HL-60/S4 (cell line): Measurements from ENCODE around the gene BAMBI.

ENCODE experiments used
- in situ Hi-C: fragments of 300-500 bp; cut with MboI; formaldehyde crosslinking; loops from 2 replicates; pipeline ENCODE4 v1.14.3; 2022; ENCODE audit warnings: low sequenced_read_pairs

Gene BAMBI

DNA sequence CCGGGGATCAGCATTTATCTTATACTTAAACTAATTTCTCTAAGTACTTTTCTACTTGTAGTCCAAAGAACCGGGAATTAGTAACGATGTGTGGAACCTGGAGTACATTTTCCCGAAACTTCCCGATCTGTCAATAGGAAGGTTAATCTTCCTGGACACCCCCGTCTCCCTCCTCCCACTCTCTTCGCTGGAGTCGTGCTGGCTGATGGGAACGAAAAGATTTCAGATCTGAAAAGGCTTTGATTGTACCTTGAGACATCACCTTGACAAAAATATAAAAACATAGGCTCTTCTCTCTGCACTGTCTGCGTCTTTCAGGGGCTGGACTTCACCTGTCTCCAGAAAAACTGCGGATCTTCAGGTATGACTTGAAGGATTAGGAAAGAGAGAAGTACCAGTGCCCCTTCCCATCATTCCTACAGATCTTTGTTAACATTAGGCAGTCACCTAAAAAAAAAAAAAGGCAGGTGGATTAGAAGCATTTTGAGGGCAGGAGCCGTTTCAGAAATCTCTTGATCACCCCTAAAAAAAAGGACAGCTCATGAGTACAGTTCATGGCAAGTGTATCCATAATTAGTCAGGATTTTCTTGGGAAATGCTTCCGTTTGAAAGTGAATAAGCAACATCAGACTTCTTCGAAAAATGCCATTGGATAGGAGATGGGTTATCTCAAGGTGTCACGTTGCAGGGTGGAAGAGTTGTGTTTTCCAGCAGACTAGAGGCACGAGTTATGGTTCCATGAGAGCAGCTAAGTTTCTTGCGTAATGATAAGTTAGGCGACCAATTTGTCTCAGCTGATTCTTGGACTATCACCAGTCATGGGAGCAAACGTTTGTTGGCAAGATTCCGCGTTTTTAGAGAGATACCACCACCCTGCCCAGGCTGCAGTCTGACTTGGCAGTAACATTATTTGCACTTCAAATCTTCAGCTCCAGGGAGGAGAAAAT is 7.8 kb upstream of the BAMBI start:
- in situ Hi-C loops = loop anchor here (5.0 to 25.0 kb wide), 2 partner anchors 318 to 643 kb away; no protein-coding TSS in a partner anchor

DNA sequence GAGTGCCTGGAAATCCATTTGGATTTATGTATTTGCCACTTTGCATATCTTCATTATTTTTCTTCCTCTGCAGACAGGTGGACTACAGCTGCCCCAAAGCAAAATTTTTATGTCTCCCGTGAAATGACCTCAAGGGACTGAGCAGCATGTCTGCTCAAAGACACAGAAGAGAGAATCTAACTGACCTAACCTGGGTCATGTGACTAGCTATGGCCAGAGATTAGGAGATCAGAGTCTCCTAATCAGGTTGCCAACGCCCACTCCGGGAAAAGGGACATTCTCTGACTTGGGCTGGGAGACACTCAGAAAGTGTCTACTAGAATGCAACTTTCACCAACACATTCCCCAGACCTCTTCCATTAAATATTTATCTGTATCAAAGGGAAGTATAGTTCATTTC is 2.5 kb upstream of the BAMBI start:
- in situ Hi-C loops = loop anchor here (25.0 kb wide), 1 partner anchor 638 kb away; no protein-coding TSS in a partner anchor

DNA sequence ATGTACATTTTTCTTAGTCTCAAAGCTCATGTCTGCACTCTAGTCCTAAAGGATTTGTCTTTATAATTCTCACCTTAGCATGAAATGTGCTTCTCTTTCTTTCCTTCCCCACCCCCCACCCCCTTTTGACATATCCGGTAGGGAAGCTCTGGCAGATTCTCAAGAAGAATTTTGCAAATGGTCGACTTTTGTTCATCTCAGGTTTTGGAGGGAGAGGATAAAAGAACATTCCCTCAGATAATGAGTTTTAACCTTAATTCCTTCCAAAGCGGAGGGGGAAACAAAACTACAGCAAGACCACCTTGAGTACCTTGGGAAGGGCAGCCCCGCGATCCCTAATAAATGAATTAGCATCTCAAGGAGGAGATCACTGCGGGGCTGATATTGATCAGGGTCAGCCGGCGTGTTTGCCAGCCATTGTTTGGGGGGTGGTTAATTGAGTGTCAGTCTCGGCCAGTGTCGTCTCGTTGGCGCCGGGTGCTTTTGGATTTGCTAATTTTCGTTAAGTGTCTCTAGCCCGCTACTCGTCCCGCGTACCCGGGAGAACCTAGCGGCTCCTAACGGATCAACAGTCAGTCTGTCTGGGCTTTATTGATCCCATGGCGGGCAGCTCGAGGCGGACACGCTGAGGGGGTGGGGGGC is 874 bp upstream of the BAMBI start:
- in situ Hi-C loops = no loop called here

DNA sequence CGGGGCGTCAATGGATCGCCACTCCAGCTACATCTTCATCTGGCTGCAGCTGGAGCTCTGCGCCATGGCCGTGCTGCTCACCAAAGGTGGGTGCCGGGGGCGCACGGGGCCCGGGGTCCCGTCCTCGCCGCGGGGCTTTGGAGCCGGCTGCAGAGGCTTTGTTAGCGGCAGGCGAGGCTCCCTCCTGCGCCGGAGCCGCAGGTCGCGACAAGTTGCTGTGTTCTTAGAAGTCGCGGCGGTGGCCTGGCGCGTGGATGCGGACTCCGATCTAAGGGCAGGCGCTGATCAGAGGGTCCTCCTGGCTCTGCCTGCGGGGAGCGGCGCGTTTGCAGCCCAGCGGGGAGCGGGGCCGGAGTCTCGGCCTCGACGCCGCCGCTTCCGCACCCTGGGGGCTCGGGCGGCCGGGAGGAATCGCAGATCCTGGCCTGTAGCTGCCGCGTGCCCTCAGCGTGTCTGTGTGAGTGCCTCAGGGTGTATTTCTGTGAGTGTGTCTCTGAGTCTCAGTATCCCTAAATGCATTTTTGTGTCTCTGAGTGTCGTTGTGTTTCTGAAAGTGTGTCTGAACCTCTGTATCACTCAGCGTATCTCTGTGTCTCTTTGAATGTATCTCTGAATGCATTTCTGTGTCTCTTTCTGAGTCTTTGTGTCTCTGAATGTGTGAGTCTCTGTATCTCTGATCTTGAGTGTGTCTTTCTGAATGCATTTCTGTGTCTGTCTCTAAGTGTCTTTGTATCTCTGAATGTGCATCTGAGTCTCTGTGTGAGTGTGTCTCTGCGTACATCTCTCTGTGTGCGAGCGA is 766 bp downstream of the BAMBI start:
- in situ Hi-C loops = no loop called here

DNA sequence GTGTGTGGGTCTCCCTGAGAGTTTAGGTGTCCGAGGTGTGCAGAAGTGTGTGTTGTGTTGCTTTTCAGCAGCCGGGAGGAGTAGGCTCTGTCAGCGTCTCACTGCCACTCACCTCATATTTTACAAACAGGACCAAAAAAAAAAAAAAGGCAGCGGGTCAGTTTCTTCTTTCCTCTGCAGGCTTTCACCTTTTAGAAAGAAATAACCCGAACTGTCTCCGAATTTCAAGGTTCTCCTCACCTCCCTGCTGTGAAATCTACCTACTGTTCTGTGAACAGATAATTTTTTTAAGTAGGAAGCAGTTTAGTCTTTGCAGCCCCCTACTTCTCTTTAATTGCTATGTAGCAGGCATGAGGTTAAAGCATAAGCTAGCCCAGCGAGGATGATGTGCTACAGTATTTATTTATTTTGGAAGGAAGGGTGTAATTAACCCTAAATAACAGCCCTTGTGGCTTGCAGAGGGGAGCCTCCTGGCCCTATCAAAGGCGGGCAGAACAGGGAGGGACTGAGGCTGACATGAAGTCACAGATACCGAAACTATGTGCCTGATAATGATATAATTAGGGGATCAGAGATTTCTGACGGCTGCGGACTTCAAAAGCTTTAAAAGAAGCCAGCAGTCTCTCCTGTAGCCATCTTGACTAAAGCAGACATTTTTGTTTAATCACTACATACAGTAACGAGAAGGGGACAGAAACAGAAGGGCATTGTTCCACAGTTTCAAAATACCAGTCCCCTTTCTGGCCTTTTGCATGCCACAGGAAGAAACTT is 1.6 kb downstream of the BAMBI start:
- in situ Hi-C loops = no loop called here

DNA sequence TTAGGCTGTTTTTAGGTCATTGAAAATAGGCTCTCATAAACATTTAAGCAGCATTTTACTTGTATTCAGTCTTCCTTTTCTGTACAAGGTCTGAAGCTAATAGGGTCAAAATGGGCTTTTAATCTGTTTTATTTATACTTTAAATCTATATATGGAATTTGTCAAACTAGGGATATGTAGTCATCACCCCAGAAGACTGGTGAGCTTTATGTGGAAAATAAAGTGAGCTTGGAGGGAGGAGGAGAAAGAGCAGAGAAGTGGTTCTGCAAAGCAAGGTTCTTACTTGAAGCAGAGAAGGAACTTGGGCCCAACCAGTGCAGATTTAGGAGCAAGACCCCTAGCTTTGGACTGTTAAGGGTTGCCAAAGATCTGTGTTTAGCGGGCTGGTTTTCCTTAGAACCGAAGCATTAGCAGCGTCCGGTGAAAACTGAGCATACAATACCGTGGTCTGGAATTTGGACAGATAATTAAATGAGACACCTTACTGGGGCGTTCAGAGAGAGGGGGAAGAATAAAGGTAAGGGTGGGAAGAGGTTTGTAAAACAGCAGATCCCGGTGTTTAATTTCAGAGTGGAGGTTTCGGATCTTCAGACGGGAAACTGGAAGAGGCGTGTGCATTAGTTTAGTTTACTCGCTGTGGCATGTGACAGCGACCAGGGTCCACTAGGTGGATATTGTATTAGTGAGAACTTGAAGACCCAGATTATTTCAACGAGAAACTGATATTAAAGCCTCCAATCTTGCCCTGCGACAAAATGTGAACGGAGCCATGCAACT is 2.4 kb downstream of the BAMBI start:
- in situ Hi-C loops = no loop called here

DNA sequence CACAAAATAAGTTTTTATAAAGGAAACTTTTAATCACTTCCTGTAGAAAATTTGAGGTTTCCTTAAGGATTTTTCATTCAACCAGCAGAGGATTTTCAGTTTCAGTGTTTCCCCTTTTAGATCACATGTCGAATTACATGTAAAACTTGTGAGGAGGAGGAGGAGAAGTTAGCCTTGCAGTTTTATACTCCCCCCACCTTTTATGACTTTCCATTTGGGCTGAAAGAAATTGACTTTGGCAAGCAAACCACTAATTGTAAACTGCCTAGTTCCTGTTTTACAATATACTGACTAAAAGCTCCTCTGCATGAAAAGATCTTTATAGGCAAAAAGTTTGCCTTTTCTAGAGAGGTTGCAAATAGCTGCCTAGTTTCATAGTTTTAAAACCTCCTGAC is 3.0 kb downstream of the BAMBI start:
- in situ Hi-C loops = no loop called here

DNA sequence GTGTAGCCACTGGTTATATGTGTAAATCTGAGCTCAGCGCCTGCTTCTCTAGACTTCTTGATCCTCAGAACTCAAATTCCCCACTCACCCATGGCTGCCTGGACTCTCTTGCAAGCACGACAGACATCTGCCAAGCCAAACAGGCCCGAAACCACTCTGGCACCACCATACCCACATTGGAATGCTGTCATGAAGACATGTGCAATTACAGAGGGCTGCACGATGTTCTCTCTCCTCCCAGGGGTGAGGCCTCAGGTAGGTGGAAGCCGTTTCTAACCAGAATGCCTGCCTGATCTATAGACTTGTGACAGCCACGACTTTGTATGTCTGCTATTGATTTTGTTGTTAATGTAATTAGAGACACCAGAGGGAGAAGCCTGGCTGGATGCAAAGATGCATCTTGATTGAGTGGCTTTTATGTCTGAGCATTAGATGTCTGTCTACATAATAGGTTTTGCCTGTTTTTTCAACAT is 4.0 kb downstream of the BAMBI start:
- in situ Hi-C loops = no loop called here

DNA sequence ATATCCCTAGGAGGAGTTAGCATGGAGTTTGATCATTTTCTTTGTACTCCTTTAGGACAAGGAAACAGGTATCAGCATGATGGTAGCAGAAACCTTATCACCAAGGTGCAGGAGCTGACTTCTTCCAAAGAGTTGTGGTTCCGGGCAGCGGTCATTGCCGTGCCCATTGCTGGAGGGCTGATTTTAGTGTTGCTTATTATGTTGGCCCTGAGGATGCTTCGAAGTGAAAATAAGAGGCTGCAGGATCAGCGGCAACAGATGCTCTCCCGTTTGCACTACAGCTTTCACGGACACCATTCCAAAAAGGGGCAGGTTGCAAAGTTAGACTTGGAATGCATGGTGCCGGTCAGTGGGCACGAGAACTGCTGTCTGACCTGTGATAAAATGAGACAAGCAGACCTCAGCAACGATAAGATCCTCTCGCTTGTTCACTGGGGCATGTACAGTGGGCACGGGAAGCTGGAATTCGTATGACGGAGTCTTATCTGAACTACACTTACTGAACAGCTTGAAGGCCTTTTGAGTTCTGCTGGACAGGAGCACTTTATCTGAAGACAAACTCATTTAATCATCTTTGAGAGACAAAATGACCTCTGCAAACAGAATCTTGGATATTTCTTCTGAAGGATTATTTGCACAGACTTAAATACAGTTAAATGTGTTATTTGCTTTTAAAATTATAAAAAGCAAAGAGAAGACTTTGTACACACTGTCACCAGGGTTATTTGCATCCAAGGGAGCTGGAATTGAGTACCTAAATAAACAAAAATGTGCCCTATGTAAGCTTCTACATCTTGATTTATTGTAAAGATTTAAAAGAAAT is 4.8 kb downstream of the BAMBI start:
- in situ Hi-C loops = no loop called here

DNA sequence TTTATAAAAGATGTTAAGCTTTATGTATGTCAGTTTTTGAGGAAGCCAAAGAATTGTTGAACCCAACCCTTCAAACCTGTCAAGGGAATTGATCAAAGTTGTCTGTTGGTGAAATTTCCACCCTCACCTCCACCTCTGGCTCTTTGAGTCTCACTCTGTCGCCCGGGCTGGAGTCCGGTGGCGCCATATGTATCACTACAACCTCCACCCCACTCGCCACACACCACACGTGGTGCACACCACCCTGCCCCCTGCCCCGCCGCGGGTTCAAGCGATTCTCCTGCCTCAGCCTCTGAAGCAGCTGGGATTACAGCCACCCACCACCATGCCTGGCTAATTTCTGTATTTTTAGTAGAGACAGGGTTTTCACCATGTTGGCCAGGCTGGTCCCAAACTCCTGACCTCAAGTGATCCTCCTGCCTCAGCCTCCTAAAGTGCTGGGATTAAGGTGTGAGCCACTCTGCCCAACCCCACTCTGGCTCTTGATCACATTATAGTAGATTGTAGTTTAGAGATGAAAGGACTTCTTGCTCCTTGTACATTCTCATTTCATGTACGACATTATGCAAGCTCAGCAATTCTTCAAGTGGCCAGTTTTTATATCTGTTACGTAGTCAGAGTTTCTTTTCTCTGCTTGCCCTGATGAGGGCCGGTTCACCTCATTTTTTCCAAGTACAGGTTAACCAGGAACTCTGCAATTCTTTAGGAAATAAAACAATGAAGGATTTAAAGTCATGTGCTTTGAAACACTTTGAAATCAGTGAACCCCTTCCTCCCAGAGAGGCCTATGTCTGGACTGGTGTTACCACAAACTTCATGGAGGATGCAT is 7.0 kb downstream of the BAMBI start:
- in situ Hi-C loops = no loop called here

DNA sequence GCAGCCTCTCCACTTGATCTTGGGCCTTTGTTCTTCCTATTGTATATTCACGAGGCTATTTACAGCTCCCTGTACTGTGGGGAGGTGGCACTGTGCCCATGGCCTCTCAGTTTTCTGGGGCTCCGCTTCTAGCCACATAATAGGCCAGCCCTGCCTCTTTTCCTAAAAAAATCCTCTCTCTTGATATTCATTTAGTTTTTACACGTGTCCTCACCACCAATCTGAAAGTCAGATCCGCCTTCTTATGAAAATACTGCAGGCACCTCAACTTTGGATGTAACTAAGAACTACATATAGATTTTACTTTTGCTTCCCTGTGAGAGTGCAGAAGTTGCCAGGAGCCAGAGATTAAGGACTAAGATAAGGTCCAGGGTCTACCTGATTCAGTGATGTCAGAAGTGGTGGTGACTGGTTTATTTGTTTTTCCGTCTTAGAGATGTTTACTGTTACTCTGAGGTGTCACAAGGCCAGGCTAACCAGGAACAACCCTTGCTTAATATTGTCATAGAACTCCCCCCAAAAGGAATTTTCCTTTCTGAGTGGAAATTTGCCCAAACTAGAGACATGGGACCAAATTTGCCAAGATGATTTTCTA is 7.8 kb downstream of the BAMBI start:
- in situ Hi-C loops = no loop called here

DNA sequence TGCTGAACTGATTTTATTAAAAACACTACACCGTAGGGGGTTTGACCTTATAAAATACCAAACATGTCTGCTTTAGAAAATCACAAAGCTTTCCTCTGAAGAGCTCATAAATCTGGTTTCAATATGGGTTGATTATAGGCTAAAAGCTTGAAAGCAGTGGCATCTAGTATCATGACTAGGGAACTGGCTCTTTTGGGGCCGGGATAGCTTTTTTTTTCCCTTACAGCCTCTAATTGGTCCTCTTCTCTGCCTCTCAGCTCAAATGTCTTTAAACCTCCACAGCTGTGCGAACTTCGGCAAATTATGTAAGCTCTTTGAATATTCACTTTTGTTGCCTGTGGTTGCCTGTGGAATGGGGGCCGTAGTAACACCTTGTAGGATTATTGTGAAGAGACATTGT is 8.4 kb downstream of the BAMBI start:
- in situ Hi-C loops = no loop called here

DNA sequence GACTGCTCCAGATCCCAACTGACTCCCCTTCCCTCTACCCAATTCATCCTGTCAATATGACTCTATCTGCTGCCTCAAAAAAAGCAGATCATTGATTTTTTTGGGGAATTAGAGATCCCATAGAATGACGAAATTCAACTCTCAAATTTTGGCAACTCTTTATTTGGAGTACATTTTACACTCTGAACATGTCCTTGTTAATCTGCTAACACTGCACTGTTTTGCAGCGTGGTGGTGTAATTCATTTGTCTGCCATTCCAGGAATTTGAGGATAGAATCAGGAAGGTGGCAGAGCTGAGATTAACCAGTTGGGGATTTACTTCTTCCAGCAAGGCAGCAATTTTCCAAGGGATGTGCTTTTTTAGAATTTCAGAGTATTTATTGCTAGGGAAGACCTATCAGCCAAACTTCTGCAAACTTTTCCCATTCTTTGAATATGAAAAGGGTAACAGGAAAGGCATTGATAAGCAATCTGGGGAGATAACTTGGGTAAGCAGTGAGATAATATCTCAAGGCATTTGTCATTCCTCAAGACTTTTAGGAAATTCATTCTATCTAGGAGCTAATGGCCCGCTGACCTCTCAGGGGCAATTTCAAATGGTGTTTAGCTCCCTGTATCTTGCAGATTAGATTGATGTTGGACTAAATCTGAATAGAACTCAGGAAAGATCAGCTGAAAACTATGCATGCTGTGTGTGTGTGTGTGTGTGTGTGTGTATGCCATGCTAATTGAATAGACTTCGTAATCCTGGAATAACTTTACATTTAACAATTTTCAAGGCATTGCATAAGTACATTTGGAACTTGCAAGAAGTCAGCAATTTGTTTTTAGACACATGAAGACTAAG is 9.7 kb downstream of the BAMBI start:
- in situ Hi-C loops = no loop called here

DNA sequence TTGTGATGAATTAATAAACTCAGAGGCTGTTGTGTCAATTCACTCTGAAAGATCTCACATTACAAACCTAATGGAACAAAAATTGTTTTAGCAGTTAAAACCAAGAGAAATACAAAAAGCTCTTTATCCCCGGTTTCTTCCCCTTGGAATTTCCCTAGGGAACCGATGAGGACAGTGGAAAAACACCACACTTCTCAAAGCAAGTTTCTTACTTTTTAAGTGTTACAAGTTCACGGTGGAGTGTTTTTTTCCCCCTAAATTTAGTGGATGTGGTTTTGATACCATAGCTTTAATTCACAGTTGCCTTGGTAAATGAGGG is 10.3 kb downstream of the BAMBI start:
- in situ Hi-C loops = no loop called here

DNA sequence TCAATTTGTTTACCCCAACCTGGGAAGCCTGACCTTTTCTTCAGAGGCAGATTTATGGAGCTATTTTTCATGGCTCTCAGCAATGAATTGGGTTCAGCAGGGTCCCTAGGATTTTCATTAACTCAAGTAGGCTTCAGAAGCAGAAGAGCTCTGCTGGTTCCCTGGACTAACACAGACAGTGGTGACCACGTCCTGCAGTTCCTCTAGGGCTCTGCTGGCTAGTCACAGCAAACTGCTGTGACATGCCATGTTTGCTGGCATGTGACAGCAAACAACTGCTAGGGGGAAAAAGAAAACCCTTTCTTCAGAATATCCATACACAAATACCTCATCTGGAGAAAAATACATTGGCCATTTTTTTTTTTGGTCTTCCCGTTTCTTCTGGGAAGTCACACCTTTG is 13.2 kb downstream of the BAMBI start:
- in situ Hi-C loops = no loop called here

DNA sequence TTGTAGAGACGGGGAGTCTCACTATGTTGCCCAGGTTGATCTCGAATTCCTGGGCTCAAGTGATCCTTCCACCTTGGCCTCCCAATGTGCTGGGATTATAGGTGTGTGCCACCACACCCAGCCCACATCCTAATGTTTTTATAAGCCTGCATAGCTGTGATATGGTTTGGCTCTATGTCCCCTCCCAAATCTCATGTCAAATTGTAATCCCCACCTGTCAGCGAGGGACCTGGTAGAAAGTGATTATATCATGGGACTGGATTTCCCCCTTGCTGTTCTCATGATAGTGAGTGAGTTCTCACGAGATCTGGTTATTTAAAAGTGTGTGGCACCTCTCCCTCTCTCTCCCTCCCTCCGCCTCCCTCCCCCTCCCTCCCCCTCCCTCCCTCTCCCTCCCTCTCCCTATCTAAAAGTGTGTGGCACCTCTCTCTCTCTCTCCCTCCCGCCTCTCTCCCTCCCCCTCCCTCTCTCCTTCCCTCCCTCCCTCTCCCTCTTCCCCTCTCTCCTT is 13.9 kb downstream of the BAMBI start:
- in situ Hi-C loops = no loop called here

DNA sequence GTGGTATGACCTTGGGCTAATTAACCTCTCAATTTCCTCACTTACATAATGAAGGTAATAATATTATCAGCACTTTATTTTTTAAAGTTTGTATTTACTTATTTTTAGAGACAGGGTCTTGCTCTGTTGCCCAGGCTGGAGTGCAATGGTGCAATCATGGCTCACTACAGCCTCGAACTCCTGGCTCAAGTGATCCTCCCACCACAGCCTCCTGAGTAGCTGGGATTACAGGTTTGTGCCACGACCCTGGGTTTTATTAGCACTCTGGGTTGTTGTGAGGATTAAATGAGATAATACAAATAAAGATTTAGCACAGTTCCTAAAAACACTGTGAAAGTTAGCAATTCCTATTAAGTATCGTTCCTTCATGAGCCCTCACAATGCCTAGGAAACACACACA is 14.7 kb downstream of the BAMBI start:
- in situ Hi-C loops = no loop called here
